PC-9 (cell line): ENCODE measurements around the gene EPHA4.

ENCODE experiments used
- CTCF ChIP-seq: fragments of 200-600 bp; sonication (generic); conservative IDR thresholded peaks from 2 replicates; pipeline ENCODE4 v1.6.1; 2017; ENCODE audit warnings: mixed run types, antibody characterized with exemption, mild to moderate bottlenecking, moderate library complexity
- EZH2 ChIP-seq: fragments of 200-600 bp; sonication (generic); IDR thresholded peaks from 2 replicates; pipeline ENCODE4 v1.8.0; 2017; ENCODE audit warnings: antibody characterized with exemption, low read depth

- no peak for TF ChIP-seq CTCF
- TF ChIP-seq EZH2, result no peak
These were observed 76.4 kb downstream of the EPHA4 start for GRCh38 chr2:221495731-221496130.
